Nephron (organoid): ENCODE measurements around the gene RNF113B.
A peak's percentile ranks its signal among the peaks of the same experiment; 100 is the strongest.

Experiments
- H3K27ac Mint-ChIP-seq, 3 experiments: 2 replicates each; pipeline ENCODE4 v1.8.0; 2020; ENCODE audit warnings: mixed read lengths in 3 of 3, mild to moderate bottlenecking in 2 of 3, moderate library complexity in 1 of 3
- H3K27me3 Mint-ChIP-seq: 2 replicates; pipeline ENCODE4 v1.8.0; 2021; ENCODE audit warnings: low read depth, mild to moderate bottlenecking, moderate library complexity, mixed read lengths
- H3K36me3 Mint-ChIP-seq: 2 replicates; pipeline ENCODE4 v1.8.0; 2020; ENCODE audit warnings: low read depth, mixed read lengths
- H3K4me1 Mint-ChIP-seq: 2 replicates; pipeline ENCODE4 v1.8.0; 2020; ENCODE audit warnings: mixed read lengths
- H3K4me3 Mint-ChIP-seq, 3 experiments: 2 replicates each; pipeline ENCODE4 v1.8.0; 2020; ENCODE audit warnings: mild to moderate bottlenecking in 3 of 3, mixed read lengths in 3 of 3, moderate library complexity in 2 of 3
- H3K9me3 Mint-ChIP-seq: 2 replicates; pipeline ENCODE4 v1.8.0; 2020; ENCODE audit warnings: mixed read lengths
- CTCF ChIP-seq, 3 experiments: fragments of 200-600 bp; sonication (generic); IDR thresholded peaks; one replicate each; pipeline ENCODE4 v1.5.0; 2021; ENCODE audit warnings: antibody characterized with exemption in 3 of 3; ENCODE audit not compliant: unreplicated experiment in 3 of 3

Gene RNF113B

GRCh38 chr13:98198683-98199082 lies 21.6 kb upstream of the RNF113B start:
- peaks cover 8% of the 10 kb centered on the region for H3K9me3 Mint-ChIP-seq
- H3K36me3 Mint-ChIP-seq, result peaks cover 42% of the 10 kb centered on the region
- H3K27ac Mint-ChIP-seq, result peak overlapping the region; percentile 64 to 87 (median 70)
- no peaks in the 10 kb centered on the region for H3K27me3 Mint-ChIP-seq
- no peak overlapping the region for H3K4me3 Mint-ChIP-seq
- TF ChIP-seq CTCF (IDR thresholded peaks at IDR 0.05; ENCODE audit: unreplicated experiment in 3 of 3), result no peak
- H3K4me1 Mint-ChIP-seq, result peaks cover 60% of the 10 kb centered on the region

GRCh38 chr13:98195054-98195791 lies 18.2 kb upstream of the RNF113B start:
- Mint-ChIP-seq H3K27ac (peak overlapping the region; percentile 49 to 69 (median 68)), H3K9me3 (no peaks in the 10 kb centered on the region), H3K27me3 (no peaks in the 10 kb centered on the region), H3K4me1 (peaks cover 59% of the 10 kb centered on the region), H3K36me3 (peaks cover 23% of the 10 kb centered on the region), H3K4me3 (no peak overlapping the region)
- TF ChIP-seq CTCF (IDR thresholded peaks at IDR 0.05; ENCODE audit: unreplicated experiment in 3 of 3), result no peak

GRCh38 chr13:98192008-98192407 lies 14.9 kb upstream of the RNF113B start:
- Mint-ChIP-seq H3K4me3 (no peak overlapping the region), H3K36me3 (peaks cover 10% of the 10 kb centered on the region), H3K27me3 (no peaks in the 10 kb centered on the region), H3K27ac (peak overlapping the region in 1 of 3 experiments; percentile 79), H3K9me3 (no peaks in the 10 kb centered on the region), H3K4me1 (peaks cover 70% of the 10 kb centered on the region)
- TF ChIP-seq CTCF (IDR thresholded peaks at IDR 0.05; ENCODE audit: unreplicated experiment in 3 of 3), result no peak

- H3K4me1 Mint-ChIP-seq, result peaks cover 62% of the 10 kb centered on the region
- no peaks in the 10 kb centered on the region for H3K27me3 Mint-ChIP-seq
- no peak overlapping the region for H3K4me3 Mint-ChIP-seq
- H3K27ac Mint-ChIP-seq, result peak overlapping the region; percentile 72 to 90 (median 78)
- peaks cover 12% of the 10 kb centered on the region for H3K36me3 Mint-ChIP-seq
- no peak for TF ChIP-seq CTCF (IDR thresholded peaks at IDR 0.05; ENCODE audit: unreplicated experiment in 3 of 3)
- H3K9me3 Mint-ChIP-seq, result no peaks in the 10 kb centered on the region
Measured at GRCh38 chr13:98190889-98191444, 13.9 kb upstream of the RNF113B start.

- H3K4me3 Mint-ChIP-seq, result peak overlapping the region; percentile 15 to 47 (median 27)
- peaks cover 4% of the 10 kb centered on the region for H3K36me3 Mint-ChIP-seq
- peak overlapping the region; percentile 72 to 90 (median 78) for H3K27ac Mint-ChIP-seq
- H3K4me1 Mint-ChIP-seq, result peaks cover 60% of the 10 kb centered on the region
- TF ChIP-seq CTCF (IDR thresholded peaks at IDR 0.05; ENCODE audit: unreplicated experiment in 3 of 3), result peak; percentile 18 to 37 (median 29)
- no peaks in the 10 kb centered on the region for H3K27me3 Mint-ChIP-seq
- H3K9me3 Mint-ChIP-seq, result no peaks in the 10 kb centered on the region
Measured at GRCh38 chr13:98189841-98190505, 12.9 kb upstream of the RNF113B start.
